Immature natural killer cell (primary cell): Measurements from ENCODE around the gene PKP4. TPM values are rescaled to one million over a fixed set of nuclear protein-coding genes. Genes with fewer than 3 reads are reported as not detected.

Source experiments
- DNase-seq, 3 donors: peaks; one replicate each; pipeline ENCODE4 v3.0.0; 2022; ENCODE audit warnings: mixed read lengths in 1 of 3
- H3K27ac Mint-ChIP-seq, 6 donors: one replicate each; pipeline ENCODE4 v1.8.0; 2020; ENCODE audit warnings: mixed read lengths in 6 of 6, mild to moderate bottlenecking in 5 of 6, inconsistent platforms in 4 of 6, moderate library complexity in 3 of 6
- H3K27me3 Mint-ChIP-seq, 3 donors: one replicate each; pipeline ENCODE4 v1.8.0; 2020 to 2021; ENCODE audit warnings: low read depth in 3 of 3, mild to moderate bottlenecking in 3 of 3, mixed read lengths in 3 of 3, moderate library complexity in 3 of 3, inconsistent platforms in 1 of 3
- H3K36me3 Mint-ChIP-seq, 3 donors: one replicate each; pipeline ENCODE4 v1.8.0; 2020; ENCODE audit warnings: mixed read lengths in 3 of 3, inconsistent platforms in 2 of 3, mild to moderate bottlenecking in 2 of 3
- H3K4me1 Mint-ChIP-seq, 2 donors: one replicate each; pipeline ENCODE4 v1.8.0; 2020; ENCODE audit warnings: inconsistent platforms in 2 of 2, mild to moderate bottlenecking in 2 of 2, mixed read lengths in 2 of 2, moderate library complexity in 1 of 2
- H3K4me3 Mint-ChIP-seq, 5 donors: one replicate each; pipeline ENCODE4 v1.8.0; 2020; ENCODE audit warnings: mild to moderate bottlenecking in 5 of 5, mixed read lengths in 5 of 5, inconsistent platforms in 3 of 5, moderate library complexity in 3 of 5
- H3K9me3 Mint-ChIP-seq, 6 donors: one replicate each; pipeline ENCODE4 v1.8.0; 2020; ENCODE audit warnings: mild to moderate bottlenecking in 6 of 6, mixed read lengths in 6 of 6, inconsistent platforms in 4 of 6, moderate library complexity in 3 of 6
- polyA plus RNA-seq, 3 donors: library from polyadenylated mRNA; unstranded; fragments of 300-500 nt; fragmentation: Illumina TruSeq; gene quantifications; one replicate each; pipeline ENCODE4 v1.2.3, GENCODE V29; 2021

PKP4 gene
- polyA plus RNA-seq, 3 donors from 2014 or later, result 0.13 to 1.7 (median 0.47) TPM

- no peak overlapping the region for H3K4me3 Mint-ChIP-seq
- no peaks in the 10 kb centered on the region for H3K4me1 Mint-ChIP-seq
- DNase-seq, result no peak
- H3K27ac Mint-ChIP-seq, result no peak overlapping the region
- peaks cover 0 to 5% (median 0%) of the 10 kb centered on the region in 3 donors for H3K36me3 Mint-ChIP-seq
- no peaks in the 10 kb centered on the region for H3K9me3 Mint-ChIP-seq
- no peaks in the 10 kb centered on the region for H3K27me3 Mint-ChIP-seq
Measured at GRCh38 chr2:158650646-158651357, 194.1 kb downstream of the PKP4 start.

- H3K27me3 Mint-ChIP-seq, result no peaks in the 10 kb centered on the region
- H3K9me3 Mint-ChIP-seq, result no peaks in the 10 kb centered on the region
- H3K4me3 Mint-ChIP-seq, result no peak overlapping the region
- H3K4me1 Mint-ChIP-seq, result no peaks in the 10 kb centered on the region
- H3K36me3 Mint-ChIP-seq, result peaks cover 0 to 5% (median 0%) of the 10 kb centered on the region in 3 donors
- H3K27ac Mint-ChIP-seq, result no peak overlapping the region
- no peak for DNase-seq
Measured at GRCh38 chr2:158651358-158652057, 194.8 kb downstream of the PKP4 start.

- no peak overlapping the region for H3K27ac Mint-ChIP-seq
- H3K4me3 Mint-ChIP-seq, result no peak overlapping the region
- H3K4me1 Mint-ChIP-seq, result no peaks in the 10 kb centered on the region
- H3K36me3 Mint-ChIP-seq, result peaks cover 0 to 5% (median 3%) of the 10 kb centered on the region in 3 donors
- no peaks in the 10 kb centered on the region for H3K9me3 Mint-ChIP-seq
- no peak for DNase-seq
- peaks cover 0 to 1% (median 0%) of the 10 kb centered on the region in 3 donors for H3K27me3 Mint-ChIP-seq
Measured at GRCh38 chr2:158655628-158656027, 198.9 kb downstream of the PKP4 start.

DNA sequence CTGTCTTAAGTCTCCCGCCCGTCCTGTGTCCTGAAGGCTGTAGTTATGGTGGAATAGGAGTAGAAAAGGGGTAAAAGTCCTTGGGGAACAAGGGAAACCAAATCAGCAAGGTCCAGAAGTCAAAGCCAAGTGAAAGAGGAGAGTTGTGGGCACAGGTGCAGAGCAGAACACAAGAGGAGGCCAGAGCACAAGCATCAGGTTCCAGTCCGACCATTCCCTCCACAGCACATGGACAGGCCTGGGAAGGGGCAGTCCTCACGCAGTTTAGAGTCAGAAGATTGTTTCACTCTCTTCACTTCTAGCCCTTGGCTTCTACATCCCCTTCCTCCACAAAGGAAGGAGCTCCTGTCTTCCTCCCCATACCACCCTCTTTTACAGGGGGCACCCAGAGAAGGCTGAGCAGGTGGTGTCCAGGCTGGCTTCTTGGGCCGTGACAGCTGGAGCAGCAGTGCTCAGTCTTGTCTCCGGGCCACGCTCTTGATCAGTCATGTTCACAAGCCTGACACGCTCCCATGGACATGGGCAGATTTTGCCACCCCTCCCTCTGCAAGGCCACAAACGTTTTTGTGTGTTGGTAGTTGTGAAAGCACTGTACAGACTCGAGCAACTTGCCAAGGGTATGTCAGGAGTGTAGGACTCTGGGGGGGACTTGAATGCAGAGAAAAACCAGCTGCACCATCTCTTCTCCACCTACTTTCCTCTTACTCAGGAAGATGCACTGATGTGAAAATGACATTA is 199.9 kb downstream of the PKP4 start:
- Mint-ChIP-seq H3K36me3 (peaks cover 0 to 5% (median 3%) of the 10 kb centered on the region in 3 donors), H3K4me3 (no peak overlapping the region), H3K9me3 (no peaks in the 10 kb centered on the region), H3K4me1 (no peaks in the 10 kb centered on the region), H3K27me3 (peaks cover 0 to 1% (median 0%) of the 10 kb centered on the region in 3 donors), H3K27ac (peak overlapping the region in 1 of 6 donors; percentile 26)
- DNase-seq, result no peak

DNA sequence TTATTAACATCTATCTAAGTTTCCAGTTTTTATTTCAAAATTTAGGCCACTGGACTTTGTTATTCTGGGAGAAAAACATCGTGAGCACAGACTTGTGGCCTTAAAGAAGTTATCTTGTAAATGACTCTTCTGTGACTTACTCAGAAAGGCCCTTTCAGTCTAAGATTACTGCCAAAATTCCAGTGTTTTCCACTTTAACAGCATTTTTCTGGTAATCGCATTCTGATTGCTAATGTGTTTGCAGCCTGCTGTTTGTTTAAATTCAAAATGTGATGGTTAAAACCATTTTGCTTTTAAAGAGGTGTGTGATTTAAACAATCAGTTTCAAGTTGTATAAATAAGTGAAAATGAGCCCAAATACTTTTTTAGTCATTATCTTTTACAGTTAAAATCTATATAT is 201.6 kb downstream of the PKP4 start:
- Mint-ChIP-seq H3K36me3 (peaks cover 0 to 5% (median 3%) of the 10 kb centered on the region in 3 donors), H3K27ac (no peak overlapping the region), H3K27me3 (peaks cover 0 to 1% (median 0%) of the 10 kb centered on the region in 3 donors), H3K9me3 (no peaks in the 10 kb centered on the region), H3K4me3 (no peak overlapping the region), H3K4me1 (no peaks in the 10 kb centered on the region)
- DNase-seq, result no peak

GRCh38 chr2:158659483-158659882 is 202.7 kb downstream of the PKP4 start:
- Mint-ChIP-seq H3K27me3 (peaks cover 0 to 1% (median 0%) of the 10 kb centered on the region in 3 donors), H3K4me1 (no peaks in the 10 kb centered on the region), H3K27ac (no peak overlapping the region), H3K9me3 (no peaks in the 10 kb centered on the region), H3K4me3 (no peak overlapping the region), H3K36me3 (peaks cover 0 to 3% (median 0%) of the 10 kb centered on the region in 3 donors)
- DNase-seq, result no peak

GRCh38 chr2:158661231-158661630 is 204.5 kb downstream of the PKP4 start:
- Mint-ChIP-seq H3K27ac (no peak overlapping the region), H3K36me3 (peaks cover 0 to 3% (median 0%) of the 10 kb centered on the region in 3 donors), H3K27me3 (peaks cover 0 to 1% (median 0%) of the 10 kb centered on the region in 3 donors), H3K9me3 (no peaks in the 10 kb centered on the region), H3K4me1 (no peaks in the 10 kb centered on the region), H3K4me3 (no peak overlapping the region)
- DNase-seq, result no peak

DNA sequence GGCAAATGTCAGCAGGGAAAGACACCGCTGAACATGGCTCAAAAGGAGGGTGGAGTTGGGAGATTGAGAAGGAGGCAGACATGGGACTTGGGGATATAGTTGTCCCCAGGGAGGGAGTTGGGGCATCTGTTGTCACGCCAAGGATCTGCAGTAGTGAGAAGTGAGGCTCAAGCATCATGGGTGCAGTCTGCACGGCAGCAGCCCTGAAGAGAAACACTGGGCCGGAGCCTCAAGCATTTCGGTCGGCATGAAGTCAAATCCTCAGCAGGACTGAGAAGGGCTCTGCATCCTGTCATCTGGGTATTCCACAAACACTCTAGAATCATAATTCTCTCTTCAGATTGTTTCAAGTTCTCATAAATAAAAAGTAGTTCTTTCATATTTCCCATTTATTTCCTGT is 205.7 kb downstream of the PKP4 start:
- peaks cover 0 to 3% (median 0%) of the 10 kb centered on the region in 3 donors for H3K36me3 Mint-ChIP-seq
- H3K27me3 Mint-ChIP-seq, result peaks cover 0 to 1% (median 0%) of the 10 kb centered on the region in 3 donors
- no peak overlapping the region for H3K4me3 Mint-ChIP-seq
- H3K27ac Mint-ChIP-seq, result no peak overlapping the region
- no peaks in the 10 kb centered on the region for H3K9me3 Mint-ChIP-seq
- DNase-seq, result no peak
- H3K4me1 Mint-ChIP-seq, result no peaks in the 10 kb centered on the region

GRCh38 chr2:158663796-158664195 is 207.0 kb downstream of the PKP4 start:
- no peaks in the 10 kb centered on the region for H3K4me1 Mint-ChIP-seq
- no peak overlapping the region for H3K27ac Mint-ChIP-seq
- H3K36me3 Mint-ChIP-seq, result peaks cover 0 to 7% (median 4%) of the 10 kb centered on the region in 3 donors
- H3K27me3 Mint-ChIP-seq, result peaks cover 0 to 1% (median 0%) of the 10 kb centered on the region in 3 donors
- H3K4me3 Mint-ChIP-seq, result no peak overlapping the region
- no peak for DNase-seq
- no peaks in the 10 kb centered on the region for H3K9me3 Mint-ChIP-seq

DNA sequence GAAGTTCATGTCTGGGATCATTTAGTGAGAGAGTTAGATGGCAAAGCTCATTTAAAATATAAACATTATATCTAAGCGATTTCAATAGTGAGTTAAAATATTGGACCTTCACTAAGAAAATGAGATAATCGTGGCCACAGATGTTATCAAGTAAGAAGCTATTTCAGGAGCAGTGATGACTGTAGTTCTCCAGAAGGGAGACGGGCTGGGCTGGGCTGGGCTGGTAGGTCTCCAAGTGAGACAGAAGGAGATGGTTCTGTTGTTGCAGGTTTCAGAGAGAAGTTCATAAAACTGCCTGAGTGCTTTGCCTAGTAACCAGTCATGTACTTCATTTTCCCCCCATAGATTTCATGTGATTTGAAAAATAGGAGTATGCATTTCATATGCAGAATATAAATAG is 208.2 kb downstream of the PKP4 start:
- Mint-ChIP-seq H3K9me3 (no peaks in the 10 kb centered on the region), H3K4me1 (no peaks in the 10 kb centered on the region), H3K4me3 (no peak overlapping the region), H3K27ac (no peak overlapping the region), H3K36me3 (peaks cover 0 to 7% (median 4%) of the 10 kb centered on the region in 3 donors), H3K27me3 (peaks cover 0 to under 1% (median 0%) of the 10 kb centered on the region in 3 donors)
- no peak for DNase-seq

DNA sequence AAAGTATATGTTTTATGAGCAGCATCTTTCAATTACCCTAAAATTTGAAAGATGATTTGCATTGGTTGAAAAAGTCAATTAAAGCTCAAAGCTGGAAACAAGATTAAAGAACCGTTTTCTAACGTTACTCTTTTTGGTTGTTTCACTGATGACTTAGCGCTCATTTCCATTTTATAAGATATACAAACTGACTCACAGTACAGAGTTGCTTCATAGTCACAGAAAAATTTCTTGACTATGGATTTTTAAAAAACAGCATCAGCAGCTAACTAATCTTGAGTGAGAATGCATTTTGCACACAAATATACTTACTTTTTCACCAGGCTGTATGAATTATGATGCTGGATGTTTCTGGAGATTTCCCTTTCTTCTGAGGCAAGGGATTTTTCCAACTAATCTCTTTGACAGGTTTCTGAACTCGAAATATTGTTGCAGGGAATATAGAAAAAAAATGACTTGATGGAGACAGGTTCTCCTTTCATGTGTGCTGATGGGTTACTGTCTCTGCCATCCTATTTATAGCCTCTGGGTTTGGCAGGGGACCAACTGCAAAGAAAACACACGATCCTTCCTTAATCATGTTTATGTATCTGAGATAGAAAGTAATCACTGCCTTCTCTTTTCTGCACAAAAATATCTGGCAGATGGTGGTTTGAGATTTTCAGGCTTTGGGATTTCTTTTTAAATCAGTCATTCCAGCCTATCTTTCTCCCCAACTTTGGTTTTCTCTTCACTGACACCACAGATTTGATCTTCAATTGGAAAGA is 209.0 kb downstream of the PKP4 start:
- peaks cover 0 to 4% (median 4%) of the 10 kb centered on the region in 3 donors for H3K36me3 Mint-ChIP-seq
- H3K4me1 Mint-ChIP-seq, result no peaks in the 10 kb centered on the region
- H3K9me3 Mint-ChIP-seq, result no peaks in the 10 kb centered on the region
- no peak for DNase-seq
- peaks cover 0 to 2% (median 0%) of the 10 kb centered on the region in 3 donors for H3K27me3 Mint-ChIP-seq
- no peak overlapping the region for H3K4me3 Mint-ChIP-seq
- no peak overlapping the region for H3K27ac Mint-ChIP-seq

GRCh38 chr2:158666969-158667368 is 210.2 kb downstream of the PKP4 start:
- no peak overlapping the region for H3K4me3 Mint-ChIP-seq
- no peak overlapping the region for H3K27ac Mint-ChIP-seq
- H3K36me3 Mint-ChIP-seq, result peaks cover 0 to 4% (median 4%) of the 10 kb centered on the region in 3 donors
- no peaks in the 10 kb centered on the region for H3K4me1 Mint-ChIP-seq
- peaks cover 0 to 2% (median 0%) of the 10 kb centered on the region in 3 donors for H3K27me3 Mint-ChIP-seq
- no peaks in the 10 kb centered on the region for H3K9me3 Mint-ChIP-seq
- no peak for DNase-seq

DNA sequence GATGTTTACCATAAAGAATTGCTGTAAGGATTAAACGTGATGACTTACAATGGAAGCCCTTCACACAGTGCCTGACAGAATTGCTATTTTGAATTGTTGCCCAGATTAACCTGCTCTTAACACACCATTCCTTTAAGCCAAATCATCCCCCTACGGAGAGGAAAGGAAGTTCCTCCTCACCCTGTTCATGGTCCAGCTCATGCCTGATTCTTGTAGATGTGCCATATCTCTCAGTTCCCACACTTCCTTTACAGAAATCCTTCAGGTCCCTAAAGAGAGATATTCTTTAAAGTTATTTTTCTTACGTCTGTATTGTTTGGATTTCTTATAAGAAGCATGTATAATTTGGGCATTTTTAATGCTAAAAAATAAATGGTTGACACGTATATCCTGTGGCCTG is 210.8 kb downstream of the PKP4 start:
- DNase-seq, result no peak
- H3K4me1 Mint-ChIP-seq, result no peaks in the 10 kb centered on the region
- H3K4me3 Mint-ChIP-seq, result no peak overlapping the region
- H3K27me3 Mint-ChIP-seq, result peaks cover 0 to 2% (median 0%) of the 10 kb centered on the region in 3 donors
- H3K36me3 Mint-ChIP-seq, result peaks cover 0 to 4% (median 4%) of the 10 kb centered on the region in 3 donors
- H3K27ac Mint-ChIP-seq, result no peak overlapping the region
- H3K9me3 Mint-ChIP-seq, result no peaks in the 10 kb centered on the region
